HG03196 (cell line): Measurements from ENCODE around the gene RUBCNL.
A peak's percentile ranks its signal among the peaks of the same experiment; 100 is the strongest.

ENCODE experiments used
- ATAC-seq: cut with Tn5 transposase; IDR thresholded peaks from one replicate; pipeline ENCODE4 v1.9.1; 2021; ENCODE audit not compliant: unreplicated experiment

Gene RUBCNL

GRCh38 chr13:46342538-46342937 is 44.5 kb downstream of the RUBCNL start:
- no peak for ATAC-seq

DNA sequence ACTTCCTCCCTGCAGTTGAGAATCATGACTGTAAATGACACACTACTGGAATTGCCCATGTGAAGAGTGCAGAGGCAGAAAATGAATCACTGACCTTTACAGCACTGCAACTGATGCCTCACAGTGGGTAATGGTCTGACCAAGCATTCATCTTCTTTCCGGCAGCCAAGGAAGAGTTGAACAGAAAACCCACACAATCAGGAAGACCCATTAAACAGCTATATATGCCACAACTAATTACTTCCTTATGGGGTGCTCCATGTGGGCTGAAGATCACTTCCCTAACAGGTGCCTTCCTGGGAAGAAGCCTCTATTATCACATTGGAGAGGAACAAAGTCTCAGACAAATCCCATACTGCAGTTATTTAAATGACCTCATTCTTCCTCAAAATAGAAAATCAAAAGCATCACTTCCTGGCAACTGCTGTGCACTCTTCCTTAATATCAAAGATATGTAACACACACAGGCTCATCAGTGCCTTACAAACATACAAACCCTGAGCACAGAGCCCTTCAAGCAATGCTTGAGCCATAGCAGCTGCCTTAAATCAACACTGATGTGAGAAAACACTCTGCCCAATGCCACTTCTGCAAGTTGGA is 45.8 kb downstream of the RUBCNL start:
- ATAC-seq: peak; percentile 80

DNA sequence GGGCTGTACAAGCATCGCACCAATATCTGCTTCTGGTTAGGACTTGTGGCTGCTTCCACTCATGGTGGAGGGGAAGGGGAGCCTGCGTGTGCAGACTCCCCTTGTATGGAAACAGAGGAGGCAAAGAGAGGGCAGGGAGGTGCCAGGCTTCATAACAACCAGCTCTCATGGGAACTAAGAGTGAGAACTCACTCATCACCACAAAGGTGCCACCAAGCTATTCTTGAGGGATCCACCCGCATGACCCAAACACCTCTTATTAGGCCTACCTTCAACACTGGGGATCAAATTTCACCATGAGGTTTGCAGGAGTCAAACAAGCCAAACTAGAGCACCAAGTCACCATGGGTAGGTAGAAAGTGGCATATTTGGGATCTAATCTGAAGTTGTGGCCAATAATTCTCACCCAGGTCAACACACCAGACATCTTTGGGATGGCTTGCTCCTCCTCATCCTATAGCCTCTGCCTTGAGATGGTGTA is 46.4 kb downstream of the RUBCNL start:
- peak; percentile 9 for ATAC-seq

DNA sequence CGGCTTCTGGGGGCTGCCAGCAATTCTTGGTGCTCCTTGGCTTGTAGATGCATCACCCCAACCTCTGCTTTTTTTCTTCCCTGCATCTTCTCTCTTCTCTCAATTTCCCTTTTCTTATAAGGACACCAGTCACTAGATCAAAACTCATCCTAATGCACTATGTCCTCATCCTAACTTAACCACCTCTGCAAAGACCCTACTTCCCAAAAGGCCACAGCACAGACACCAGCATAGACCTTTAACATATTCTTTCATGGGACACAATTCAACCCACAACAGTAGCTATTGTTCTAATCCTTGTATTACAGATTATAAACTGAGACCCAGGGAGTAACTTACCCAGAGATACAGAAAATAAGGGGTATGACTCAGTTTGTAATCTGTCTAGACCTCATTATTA is 47.0 kb downstream of the RUBCNL start:
- ATAC-seq: no peak

GRCh38 chr13:46339035-46339666 is 47.9 kb downstream of the RUBCNL start:
- peak; percentile 40 for ATAC-seq

DNA sequence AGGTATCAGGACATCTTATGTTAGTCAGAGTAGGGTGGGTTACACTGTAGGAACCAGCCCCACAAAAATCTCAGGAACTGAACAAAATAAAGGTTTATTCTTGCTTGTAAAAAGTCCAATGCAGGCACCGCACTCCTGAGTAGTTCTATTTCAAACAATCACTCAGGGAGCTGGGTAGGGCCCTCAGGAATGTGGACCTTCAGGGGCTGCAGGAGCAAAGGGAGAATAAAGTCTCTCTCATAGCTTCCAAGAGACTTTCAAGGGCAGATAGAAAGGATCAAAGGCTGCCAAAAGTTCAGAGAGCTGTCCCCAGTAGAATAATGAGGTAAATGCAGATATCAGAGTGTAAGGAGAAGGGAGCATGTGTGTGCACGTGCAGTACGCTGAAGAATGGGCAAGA is 49.4 kb downstream of the RUBCNL start:
- ATAC-seq: no peak

DNA sequence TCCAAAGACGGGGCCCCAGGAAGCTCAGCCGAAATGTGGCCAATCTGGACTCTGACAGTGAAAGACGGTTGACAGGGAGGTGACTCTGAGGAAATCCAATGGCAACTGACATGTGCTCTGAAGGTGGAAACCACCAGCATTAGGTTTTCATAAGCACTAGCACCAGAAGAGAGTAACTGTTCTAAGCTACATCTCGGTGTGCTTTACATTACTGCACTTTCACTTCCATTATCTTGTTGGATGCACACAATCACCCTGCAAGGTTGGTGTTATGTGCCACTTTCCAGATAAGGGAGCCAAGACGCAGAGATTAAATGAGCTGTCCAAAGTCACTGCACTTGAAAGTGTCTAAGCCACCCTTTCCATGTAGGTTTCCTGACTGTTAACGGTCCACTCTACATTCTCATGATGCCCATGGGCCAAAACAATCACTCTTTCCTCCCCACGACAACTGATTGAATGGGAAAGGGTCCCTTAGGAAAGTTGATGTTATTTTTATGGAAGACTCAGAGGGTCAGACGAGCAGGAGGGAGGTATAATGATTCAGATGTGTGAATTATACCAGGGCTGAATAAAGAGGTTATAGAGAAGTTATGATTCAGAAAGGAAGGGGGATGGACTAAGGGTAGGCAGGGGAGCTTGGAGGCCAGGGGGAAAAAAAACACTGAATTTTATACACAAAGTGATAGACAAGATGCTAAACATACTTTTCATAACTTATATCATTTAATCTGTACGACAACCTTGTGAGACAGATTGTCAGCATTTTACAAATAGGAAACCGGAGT is 52.8 kb downstream of the RUBCNL start:
- ATAC-seq: no peak

DNA sequence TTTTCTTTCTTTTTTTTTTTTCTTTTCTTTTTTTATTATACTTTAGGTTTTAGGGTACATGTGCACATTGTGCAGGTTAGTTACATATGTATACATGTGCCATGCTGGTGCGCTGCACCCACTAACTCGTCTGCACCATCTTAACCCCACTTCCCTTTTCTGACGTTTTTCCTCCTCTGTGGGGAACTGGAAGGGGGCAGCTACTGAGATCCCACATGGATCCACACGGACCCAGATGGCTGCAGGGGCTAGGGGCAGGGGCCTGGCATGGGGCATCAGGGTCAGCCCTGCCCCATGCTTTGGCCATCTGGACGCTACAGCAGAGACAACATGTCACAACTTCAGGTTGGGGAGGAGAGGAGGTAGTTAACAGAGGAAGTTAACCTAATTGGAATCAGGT is 54.3 kb downstream of the RUBCNL start:
- no peak for ATAC-seq

DNA sequence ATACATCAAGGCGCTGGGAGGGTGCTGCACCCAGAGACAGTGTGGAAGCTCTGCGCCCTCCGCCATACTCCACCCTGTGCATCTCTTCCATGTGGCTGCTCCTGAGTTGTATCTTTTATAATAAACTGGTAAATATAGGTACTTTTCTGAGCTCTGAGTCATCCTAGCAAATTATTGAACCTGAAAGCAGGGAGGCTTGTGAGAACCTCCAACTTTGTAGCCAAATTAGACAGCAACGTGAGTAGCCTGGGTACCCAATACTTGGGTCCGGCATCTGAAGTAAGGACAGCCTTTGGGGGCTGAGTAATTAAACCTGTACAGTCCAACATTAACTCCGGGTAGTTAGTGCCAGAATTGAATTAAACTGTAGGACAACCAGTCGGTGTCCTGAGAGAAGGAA is 57.4 kb downstream of the RUBCNL start:
- ATAC-seq: no peak

GRCh38 chr13:46327246-46327645 is 59.8 kb downstream of the RUBCNL start:
- ATAC-seq: no peak

DNA sequence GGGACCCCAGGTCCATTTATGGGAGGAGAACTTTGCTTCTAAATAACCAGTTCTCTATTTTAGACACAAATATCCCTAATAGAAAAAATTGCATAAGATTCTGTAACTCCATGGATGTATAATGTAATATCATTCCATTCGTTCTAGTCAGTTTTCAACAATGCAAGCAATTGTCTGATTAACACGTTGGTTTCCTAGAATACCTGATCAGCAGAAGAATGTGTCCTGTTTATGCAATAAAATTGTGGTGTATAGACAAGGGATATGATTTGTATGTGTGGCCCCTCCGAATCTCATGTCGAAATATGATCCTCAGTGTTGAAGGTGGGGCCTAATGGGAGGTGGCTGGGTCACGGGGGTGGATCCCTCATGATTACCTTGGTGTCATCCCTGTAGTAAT is 62.1 kb downstream of the RUBCNL start:
- no peak for ATAC-seq

- ATAC-seq: no peak
These were observed 65.4 kb downstream of the RUBCNL start for GRCh38 chr13:46321494-46322225.

DNA sequence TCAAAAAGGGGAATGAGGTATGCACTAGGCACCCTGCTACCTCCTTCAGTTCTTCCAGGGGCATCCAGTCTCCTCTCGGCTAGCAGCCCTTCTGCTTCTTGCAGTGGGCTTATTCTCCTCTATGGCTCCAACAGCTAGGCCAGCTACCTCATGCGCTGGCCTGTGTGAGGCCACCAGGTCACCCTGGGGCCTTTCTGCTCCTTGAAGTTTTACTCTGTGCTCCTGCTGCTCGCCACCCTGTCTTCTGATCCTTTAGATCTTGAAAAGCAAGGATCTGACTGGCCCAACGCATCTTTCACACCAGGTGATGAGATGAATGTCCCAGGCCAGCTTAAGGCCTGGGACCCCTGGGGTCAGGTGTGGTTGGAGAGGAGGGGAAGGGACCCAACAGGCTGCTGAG is 66.2 kb downstream of the RUBCNL start:
- no peak for ATAC-seq

- ATAC-seq: no peak
These were observed 66.6 kb downstream of the RUBCNL start for GRCh38 chr13:46320406-46320805.

DNA sequence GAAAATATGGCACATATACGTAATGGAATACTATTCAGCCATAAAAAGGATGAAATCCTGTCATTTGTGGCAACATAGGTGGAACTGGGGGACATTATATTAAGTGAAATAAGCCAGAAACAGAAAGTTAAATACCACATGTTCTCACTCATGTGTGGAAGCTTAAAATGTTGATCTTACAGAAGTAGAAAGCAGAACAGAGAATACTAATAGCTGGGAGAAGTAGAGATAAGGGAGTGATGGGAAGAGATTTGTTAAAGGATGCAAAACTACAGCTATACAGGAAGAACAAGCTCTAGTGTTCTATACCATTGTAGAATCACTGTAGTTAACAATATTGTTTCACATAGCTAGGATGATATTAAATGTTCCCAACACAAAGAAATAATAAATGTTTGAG is 68.1 kb downstream of the RUBCNL start:
- ATAC-seq: no peak

DNA sequence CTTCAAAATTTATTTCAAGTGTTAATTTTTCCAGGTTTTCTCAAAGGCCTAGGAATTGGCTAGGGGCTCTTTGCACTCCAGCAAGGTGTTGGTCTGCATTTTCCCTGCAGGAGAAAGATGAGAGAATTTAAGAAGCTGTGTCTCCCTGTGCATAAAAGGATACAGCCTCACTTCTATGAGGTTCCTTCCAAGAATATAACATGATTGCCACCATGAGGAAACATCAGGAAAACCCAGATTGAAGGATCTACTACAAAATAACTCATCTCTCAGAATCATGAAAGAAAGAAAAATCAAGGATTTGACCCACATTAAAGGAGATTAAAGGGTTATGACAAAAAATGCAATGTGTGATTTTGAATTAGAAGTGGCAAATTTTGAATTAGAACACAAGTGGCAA is 69.9 kb downstream of the RUBCNL start:
- ATAC-seq: no peak

GRCh38 chr13:46315491-46316075 is 71.5 kb downstream of the RUBCNL start:
- no peak for ATAC-seq

- no peak for ATAC-seq
These were observed 72.0 kb downstream of the RUBCNL start for GRCh38 chr13:46315036-46315435.

DNA sequence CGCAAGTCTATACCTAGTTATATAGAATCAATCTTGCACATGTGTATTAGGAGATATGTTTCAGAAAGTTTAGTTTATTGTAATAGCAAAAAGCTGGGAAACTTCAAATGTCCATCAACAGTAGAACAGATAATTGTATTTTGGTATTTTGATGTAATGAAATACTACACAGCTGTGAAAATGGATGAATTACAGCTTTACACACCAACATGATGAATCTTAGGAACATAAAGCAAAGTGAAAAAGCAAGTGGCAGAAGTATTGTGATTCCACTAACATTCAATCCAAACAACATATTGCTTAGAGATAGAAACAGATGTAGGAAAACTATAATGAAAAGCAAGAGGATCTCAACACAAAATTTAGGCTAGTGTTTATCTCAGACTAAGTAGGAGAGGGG is 72.5 kb downstream of the RUBCNL start:
- ATAC-seq: no peak

GRCh38 chr13:46313432-46314257 is 73.4 kb downstream of the RUBCNL start:
- ATAC-seq: no peak
